ENCODE data around the gene SPAAR. TPM values are rescaled to one million over a fixed set of nuclear protein-coding genes. Genes with fewer than 3 reads are reported as not detected.
A peak's percentile ranks its signal among the peaks of the same experiment; 100 is the strongest.

The SPAAR gene
- total RNA-seq, 1 experiment from 2014 or later: not detected

GRCh38 chr9:35906923-35907699 lies 2.2 kb upstream of the SPAAR start:
- Histone ChIP-seq H4K8ac (replicated peaks; ENCODE audit: insufficient read length, low read depth, low read length) (no peak overlapping the region), H3K23ac (ENCODE audit: insufficient read length, low read depth, low read length) (no peak overlapping the region), H2BK15ac (ENCODE audit: low read depth, low read length) (no peak overlapping the region), H3T11ph (ENCODE audit: low read length) (peak overlapping the region; percentile 10), H3K4ac (ENCODE audit: low read depth, low read length) (no peak overlapping the region), H2BK12ac (ENCODE audit: insufficient read length, low read depth, low read length) (no peak overlapping the region), H3K4me1 (ENCODE audit: insufficient read depth, low read length) (peaks cover 9% of the 10 kb centered on the region; the same call in 1 of the 2 replicates), H4K91ac (ENCODE audit: insufficient read length, low read depth, low read length) (peak overlapping the region; percentile 21), H2BK20ac (ENCODE audit: low read depth, low read length, poor library complexity, severe bottlenecking) (no peak overlapping the region), H3K27me3 (ENCODE audit: insufficient read depth, low read length) (no peaks in the 10 kb centered on the region), H4K20me1 (ENCODE audit: control insufficient read depth, insufficient read depth, insufficient read length) (no peaks in the 10 kb centered on the region), H3K79me1 (ENCODE audit: insufficient read depth, low read depth, low read length, poor library complexity, severe bottlenecking) (no peaks in the 10 kb centered on the region), H2BK120ac (ENCODE audit: low read depth, low read length, poor library complexity, severe bottlenecking) (no peak overlapping the region), H2BK5ac (ENCODE audit: insufficient read length, low read length) (no peak overlapping the region), H3K18ac (ENCODE audit: insufficient read length, low read depth, low read length) (peak overlapping the region; percentile 45), H3K27ac (ENCODE audit: insufficient read length, low read depth, low read length) (peak overlapping the region; percentile 17), H3K79me2 (ENCODE audit: insufficient read depth, low read length) (no peaks in the 10 kb centered on the region), H2AFZ (ENCODE audit: low read length) (no peak overlapping the region), H4K5ac (ENCODE audit: insufficient read length, low read depth, low read length) (no peak overlapping the region), H3K9me3 (ENCODE audit: control insufficient read depth, low read depth, low read length) (no peaks in the 10 kb centered on the region), H3K4me2 (ENCODE audit: insufficient read depth, insufficient read length, low read length) (peak overlapping the region; percentile 14), H3K14ac (ENCODE audit: insufficient read depth, low read length) (peak overlapping the region; percentile 68), H2AK5ac (ENCODE audit: insufficient read length, low read length) (no peak overlapping the region), H3K9ac (ENCODE audit: extremely low read depth, insufficient read length, low read length) (no peak overlapping the region), H3K23me2 (ENCODE audit: insufficient read length, low read depth, low read length, poor library complexity, severe bottlenecking) (no peaks in the 10 kb centered on the region), H3K56ac (ENCODE audit: insufficient read length, low read depth, low read length) (no peak overlapping the region)
- no peak overlapping the region; a peak in 1 of 5 replicates for H3K4me3 Mint-ChIP-seq
- H3K4me1 Mint-ChIP-seq: peaks cover 41 to 45% of the 10 kb centered on the region in 2 experiments
- peaks cover 4% of the 10 kb centered on the region for H3K27me3 Mint-ChIP-seq (ENCODE audit: low read depth)
- no peak for DNase-seq
- TF ChIP-seq CTCF (conservative IDR thresholded peaks at IDR 0.05): no peak
- no peaks in the 10 kb centered on the region for H3K9me3 Mint-ChIP-seq
- no peaks in the 10 kb centered on the region for H3K36me3 Mint-ChIP-seq (ENCODE audit: insufficient read depth in 1 of 3, low read depth in 3 of 3)
- H3K27ac Mint-ChIP-seq: peak overlapping the region; percentile 34 to 95 (median 91); a peak in 4 of 7 replicates
- no CpG with 5 or more reads among the region's 14 CpGs for WGBS (ENCODE audit: extremely low coverage, insufficient read length, low lambda C conversion rate)
